Activated T-helper 1 cell treated with anti-CD3 and anti-CD28 coated beads, Interleukin-12 subunit alpha, Interleukin-12 subunit beta, Interleukin-2, Interleukin-4 antibody, amounts not matched to agents 30 ng/mL and 10 ng/mL and 1 ng/mL, durations not matched to agents 14 hours and 24 hours and 36 hours (primary cell): ENCODE data around the gene LRCOL1. TPM values are rescaled to one million over a fixed set of nuclear protein-coding genes. Genes with fewer than 3 reads are reported as not detected.

Source experiments
- DNase-seq: peaks from one replicate; pipeline ENCODE4 v3.0.0; 2021; ENCODE audit warnings: low spot score
- H3K27ac Mint-ChIP-seq: one replicate; pipeline ENCODE4 v1.8.0; 2021; ENCODE audit warnings: mild to moderate bottlenecking, mixed read lengths
- H3K27me3 Mint-ChIP-seq: one replicate; pipeline ENCODE4 v1.8.0; 2022; ENCODE audit warnings: mild to moderate bottlenecking, moderate library complexity, mixed read lengths; ENCODE audit not compliant: insufficient read depth
- H3K36me3 Mint-ChIP-seq: one replicate; pipeline ENCODE4 v1.8.0; 2021; ENCODE audit warnings: low read depth, mixed read lengths
- H3K4me1 Mint-ChIP-seq: one replicate; pipeline ENCODE4 v1.8.0; 2021; ENCODE audit warnings: low read depth, mixed read lengths
- H3K4me3 Mint-ChIP-seq: one replicate; pipeline ENCODE4 v1.8.0; 2021; ENCODE audit warnings: mild to moderate bottlenecking, moderate library complexity, mixed read lengths
- H3K9me3 Mint-ChIP-seq: one replicate; pipeline ENCODE4 v1.8.0; 2021; ENCODE audit warnings: mixed read lengths
- intact Hi-C: fragments of 100-400 bp; cut with micrococcal nuclease; formaldehyde crosslinking; loops from one replicate; pipeline ENCODE4 v1.15.1; 2024
- total RNA-seq: library from RNA; stranded (reverse); gene quantifications from 2 replicates; pipeline ENCODE4 v1.2.3, GENCODE V29; 2022

The LRCOL1 gene
- total RNA-seq, 1 donor from 2014 or later, result not detected

DNA sequence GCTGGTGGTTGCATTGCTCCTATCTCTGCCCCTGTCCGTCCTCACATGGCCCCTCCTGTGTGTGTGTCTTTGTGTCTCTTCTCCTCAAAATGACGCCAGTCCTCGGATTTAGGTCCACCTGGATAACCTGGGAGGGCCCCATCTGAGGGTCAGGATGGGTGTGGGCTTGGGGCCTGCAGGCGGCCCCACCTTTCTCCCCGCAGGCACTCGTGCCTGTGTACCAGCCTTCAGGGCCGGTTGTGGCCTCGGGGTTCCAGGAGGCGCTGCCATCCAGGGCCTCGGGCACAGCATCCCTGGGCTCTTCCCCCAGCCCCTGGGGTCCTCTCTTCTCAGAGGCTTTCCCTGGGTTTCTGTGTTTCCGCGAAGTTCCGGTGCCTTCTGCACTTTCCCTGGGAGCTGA is 54.7 kb downstream of the LRCOL1 start:
- Mint-ChIP-seq H3K9me3 (no peaks in the 10 kb centered on the region), H3K27ac (peak overlapping the region; percentile 48), H3K27me3 (peaks cover 5% of the 10 kb centered on the region), H3K4me1 (peaks cover 8% of the 10 kb centered on the region), H3K4me3 (no peak overlapping the region), H3K36me3 (no peaks in the 10 kb centered on the region)
- intact Hi-C loops, result no loop called here
- DNase-seq, result no peak

GRCh38 chr12:132554845-132555630 is 55.3 kb downstream of the LRCOL1 start:
- Mint-ChIP-seq H3K9me3 (no peaks in the 10 kb centered on the region), H3K27me3 (peaks cover 5% of the 10 kb centered on the region), H3K4me1 (peaks cover 8% of the 10 kb centered on the region), H3K36me3 (no peaks in the 10 kb centered on the region), H3K4me3 (no peak overlapping the region), H3K27ac (no peak overlapping the region)
- intact Hi-C loops, result no loop called here
- no peak for DNase-seq

Other genes starting within 250 kb of the LRCOL1 start
- 75.8 and 80.2 TPM in 2 replicates for gene FBRSL1, start 120.4 kb downstream of the LRCOL1 start, total RNA-seq
- gene P2RX2, start 8.2 kb upstream of the LRCOL1 start, total RNA-seq, result not detected in 2 replicates
- 168 and 170 TPM in 2 replicates for gene POLE, start 76.8 kb upstream of the LRCOL1 start, total RNA-seq
- 21.5 and 23.3 TPM in 2 replicates for gene PXMP2, start 77.0 kb upstream of the LRCOL1 start, total RNA-seq
- gene PGAM5, start 100.3 kb upstream of the LRCOL1 start, total RNA-seq, result 107 and 111 TPM in 2 replicates
- gene ANKLE2, start 151.2 kb upstream of the LRCOL1 start, total RNA-seq, result 151 and 156 TPM in 2 replicates
- gene GOLGA3, start 218.3 kb upstream of the LRCOL1 start, total RNA-seq, result 78.7 and 86.9 TPM in 2 replicates